H9 (cell line): Measurements from ENCODE around the gene SLCO2A1. TPM values are rescaled to one million over a fixed set of nuclear protein-coding genes. Genes with fewer than 3 reads are reported as not detected.

Experiments
- DNase-seq: peaks from one replicate; pipeline ENCODE4 v3.0.0-alpha.2; 2017
- H2AFZ ChIP-seq: one replicate; pipeline ENCODE4 v1.6.1; 2013; ENCODE audit warnings: mild to moderate bottlenecking, low read length, control low read depth, moderate library complexity
- H2AK5ac ChIP-seq: 2 replicates; pipeline ENCODE4 v1.6.1; 2013; ENCODE audit warnings: low read length, control low read depth, mixed read lengths; ENCODE audit not compliant: insufficient read length
- H2BK120ac ChIP-seq: one replicate; pipeline ENCODE4 v1.6.1; 2013; ENCODE audit warnings: low read depth, mild to moderate bottlenecking, low read length, control low read depth, inconsistent platforms; ENCODE audit not compliant: poor library complexity, severe bottlenecking
- H2BK12ac ChIP-seq: 2 replicates; pipeline ENCODE4 v1.6.1; 2013; ENCODE audit warnings: low read length, control low read depth, mixed read lengths, low read depth; ENCODE audit not compliant: insufficient read length
- H2BK15ac ChIP-seq: 2 replicates; pipeline ENCODE4 v1.6.1; 2013; ENCODE audit warnings: low read depth, low read length, control low read depth
- H2BK20ac ChIP-seq: one replicate; pipeline ENCODE4 v1.6.1; 2013; ENCODE audit warnings: low read depth, mild to moderate bottlenecking, low read length, control low read depth, inconsistent platforms; ENCODE audit not compliant: poor library complexity, severe bottlenecking
- H2BK5ac ChIP-seq: 2 replicates; pipeline ENCODE4 v1.6.1; 2013; ENCODE audit warnings: low read length, control low read depth, mixed read lengths; ENCODE audit not compliant: insufficient read length
- H3K14ac ChIP-seq: 2 replicates; pipeline ENCODE4 v1.6.1; 2013; ENCODE audit warnings: low read length, control low read depth; ENCODE audit not compliant: insufficient read depth
- H3K18ac ChIP-seq: 2 replicates; pipeline ENCODE4 v1.6.1; 2013; ENCODE audit warnings: low read depth, mild to moderate bottlenecking, mixed read lengths, low read length, control low read depth; ENCODE audit not compliant: insufficient read length
- H3K23ac ChIP-seq: 2 replicates; pipeline ENCODE4 v1.6.1; 2013; ENCODE audit warnings: low read length, control low read depth, mixed read lengths, low read depth; ENCODE audit not compliant: insufficient read length
- H3K23me2 ChIP-seq: 2 replicates; pipeline ENCODE4 v1.6.1; 2013; ENCODE audit warnings: low read depth, mild to moderate bottlenecking, mixed read lengths, low read length, control low read depth; ENCODE audit not compliant: insufficient read length, poor library complexity, severe bottlenecking
- H3K27ac ChIP-seq: 2 replicates; pipeline ENCODE4 v1.5.1; 2013; ENCODE audit warnings: low read length, control low read depth, mixed read lengths, low read depth; ENCODE audit not compliant: insufficient read length
- H3K27me3 ChIP-seq: 2 replicates; pipeline ENCODE4 v1.6.1; 2013; ENCODE audit warnings: low read length, control low read depth, inconsistent platforms; ENCODE audit not compliant: insufficient read depth
- H3K4ac ChIP-seq: 2 replicates; pipeline ENCODE4 v1.6.1; 2013; ENCODE audit warnings: low read depth, mild to moderate bottlenecking, control low read depth, inconsistent platforms, low read length, moderate library complexity
- H3K4me1 ChIP-seq: 2 replicates; pipeline ENCODE4 v1.6.1; 2013; ENCODE audit warnings: low read length, control low read depth, inconsistent platforms; ENCODE audit not compliant: insufficient read depth
- H3K4me2 ChIP-seq: 2 replicates; pipeline ENCODE4 v1.6.1; 2013; ENCODE audit warnings: low read length, control low read depth, mixed read lengths; ENCODE audit not compliant: insufficient read length, insufficient read depth
- H3K56ac ChIP-seq: 2 replicates; pipeline ENCODE4 v1.6.1; 2013; ENCODE audit warnings: low read depth, mild to moderate bottlenecking, mixed read lengths, low read length, control low read depth; ENCODE audit not compliant: insufficient read length
- H3K79me1 ChIP-seq: 2 replicates; pipeline ENCODE4 v1.6.1; 2013; ENCODE audit warnings: low read depth, mild to moderate bottlenecking, moderate library complexity, low read length, control low read depth, inconsistent platforms; ENCODE audit not compliant: insufficient read depth, poor library complexity, severe bottlenecking
- H3K79me2 ChIP-seq: 2 replicates; pipeline ENCODE4 v1.6.1; 2013; ENCODE audit warnings: low read length, control low read depth, inconsistent platforms; ENCODE audit not compliant: insufficient read depth
- H3K9ac ChIP-seq: 2 replicates; pipeline ENCODE4 v1.6.1; 2013; ENCODE audit warnings: low read length, control low read depth, mixed read lengths; ENCODE audit not compliant: insufficient read length; ENCODE audit errors: extremely low read depth
- H3K9me3 ChIP-seq: one replicate; pipeline ENCODE4 v1.6.1; 2013; ENCODE audit warnings: low read depth, low read length, inconsistent platforms; ENCODE audit not compliant: control insufficient read depth
- H3T11ph ChIP-seq: one replicate; pipeline ENCODE4 v1.6.1; 2013; ENCODE audit warnings: mild to moderate bottlenecking, low read length, control low read depth, inconsistent platforms
- H4K20me1 ChIP-seq: one replicate; pipeline ENCODE4 v1.6.1; 2013; ENCODE audit not compliant: control insufficient read depth, insufficient read length, insufficient read depth
- H4K5ac ChIP-seq: 2 replicates; pipeline ENCODE4 v1.6.1; 2013; ENCODE audit warnings: low read depth, mild to moderate bottlenecking, mixed read lengths, low read length, control low read depth; ENCODE audit not compliant: insufficient read length
- H4K8ac ChIP-seq: replicated peaks from 2 replicates; pipeline ENCODE4 v1.6.1; 2013; ENCODE audit warnings: low read length, control low read depth, mixed read lengths, low read depth; ENCODE audit not compliant: insufficient read length
- H4K91ac ChIP-seq: 2 replicates; pipeline ENCODE4 v1.6.1; 2013; ENCODE audit warnings: low read depth, mild to moderate bottlenecking, moderate library complexity, mixed read lengths, low read length, control low read depth; ENCODE audit not compliant: insufficient read length
- H3K27ac Mint-ChIP-seq, 3 experiments: 2 replicates in 2 of 3; 3 replicates in 1 of 3; pipeline ENCODE4 v1.8.0; 2020 to 2021; ENCODE audit warnings: mixed read lengths in 3 of 3, mild to moderate bottlenecking in 1 of 3, moderate library complexity in 1 of 3
- H3K27me3 Mint-ChIP-seq: 2 replicates; pipeline ENCODE4 v1.8.0; 2021; ENCODE audit warnings: low read depth, mild to moderate bottlenecking, moderate library complexity, mixed read lengths
- H3K36me3 Mint-ChIP-seq, 3 experiments: 2 replicates in 2 of 3; 3 replicates in 1 of 3; pipeline ENCODE4 v1.8.0; 2020 to 2021; ENCODE audit warnings: low read depth in 3 of 3, mixed read lengths in 3 of 3; ENCODE audit not compliant: insufficient read depth in 1 of 3
- H3K4me1 Mint-ChIP-seq, 2 experiments: 2 replicates each; pipeline ENCODE4 v1.8.0; 2020; ENCODE audit warnings: mixed read lengths in 2 of 2
- H3K4me3 Mint-ChIP-seq, 2 experiments: 2 replicates in 1 of 2; 3 replicates in 1 of 2; pipeline ENCODE4 v1.8.0; 2020 to 2021; ENCODE audit warnings: mild to moderate bottlenecking in 2 of 2, mixed read lengths in 2 of 2, moderate library complexity in 1 of 2
- H3K9me3 Mint-ChIP-seq, 2 experiments: 2 replicates in 1 of 2; 3 replicates in 1 of 2; pipeline ENCODE4 v1.8.0; 2020; ENCODE audit warnings: mild to moderate bottlenecking in 2 of 2, mixed read lengths in 2 of 2, moderate library complexity in 1 of 2
- WGBS: extraction: QIAGEN DNeasy Blood & Tissue Kit; methylation state at CpG from one replicate; pipeline ENCODE4 v1.1.7; 2013; ENCODE audit warnings: missing lambda C conversion rate, low lambda C conversion rate, mixed read lengths; ENCODE audit not compliant: insufficient read length; ENCODE audit errors: extremely low coverage; 5-methylcytosine and 5-hydroxymethylcytosine counted together
- total RNA-seq: library from RNA; stranded (reverse); gene quantifications from 2 replicates; pipeline ENCODE4 v1.2.1, GENCODE V29; 2021
- TF ChIP-seq, protein P1 (sequence below): fragments of 200-600 bp; sonication (generic); conservative IDR thresholded peaks from 3 replicates; pipeline ENCODE4 v1.8.0; 2021; ENCODE audit warnings: antibody characterized with exemption, mild to moderate bottlenecking

SLCO2A1 gene
- total RNA-seq, 1 experiment from 2014 or later: 0.98 TPM

GRCh38 chr3:134054881-134055280, 25.2 kb upstream of the SLCO2A1 start:
- Histone ChIP-seq H2BK20ac (no peak overlapping the region), H2BK15ac (no peak overlapping the region), H4K91ac (no peak overlapping the region), H3K23ac (no peak overlapping the region), H3K9ac (no peak overlapping the region), H3K79me1 (no peaks in the 10 kb centered on the region), H3K18ac (no peak overlapping the region), H3K23me2 (no peaks in the 10 kb centered on the region), H3K4ac (no peak overlapping the region), H2AFZ (no peak overlapping the region), H4K20me1 (no peaks in the 10 kb centered on the region), H2BK12ac (no peak overlapping the region), H3K56ac (no peak overlapping the region), H4K8ac (no peak overlapping the region), H3K9me3 (no peaks in the 10 kb centered on the region), H3K4me2 (no peak overlapping the region), H3K14ac (no peak overlapping the region), H4K5ac (no peak overlapping the region), H3K27ac (no peak overlapping the region), H3K79me2 (no peaks in the 10 kb centered on the region), H2BK5ac (no peak overlapping the region), H3K27me3 (no peaks in the 10 kb centered on the region), H2BK120ac (no peak overlapping the region), H3T11ph (no peak overlapping the region), H3K4me1 (peaks cover 3% of the 10 kb centered on the region; the same call in 1 of the 2 replicates), H2AK5ac (no peak overlapping the region)
- no peak for DNase-seq
- no peak overlapping the region for H3K4me3 Mint-ChIP-seq
- WGBS: no CpG with 5 or more reads among the region's 3 CpGs
- peaks cover 0 to 3% of the 10 kb centered on the region in 2 experiments; a peak in 2 of 4 replicates for H3K4me1 Mint-ChIP-seq
- no peaks in the 10 kb centered on the region for H3K9me3 Mint-ChIP-seq
- H3K27ac Mint-ChIP-seq: no peak overlapping the region
- TF ChIP-seq, protein P1, sequence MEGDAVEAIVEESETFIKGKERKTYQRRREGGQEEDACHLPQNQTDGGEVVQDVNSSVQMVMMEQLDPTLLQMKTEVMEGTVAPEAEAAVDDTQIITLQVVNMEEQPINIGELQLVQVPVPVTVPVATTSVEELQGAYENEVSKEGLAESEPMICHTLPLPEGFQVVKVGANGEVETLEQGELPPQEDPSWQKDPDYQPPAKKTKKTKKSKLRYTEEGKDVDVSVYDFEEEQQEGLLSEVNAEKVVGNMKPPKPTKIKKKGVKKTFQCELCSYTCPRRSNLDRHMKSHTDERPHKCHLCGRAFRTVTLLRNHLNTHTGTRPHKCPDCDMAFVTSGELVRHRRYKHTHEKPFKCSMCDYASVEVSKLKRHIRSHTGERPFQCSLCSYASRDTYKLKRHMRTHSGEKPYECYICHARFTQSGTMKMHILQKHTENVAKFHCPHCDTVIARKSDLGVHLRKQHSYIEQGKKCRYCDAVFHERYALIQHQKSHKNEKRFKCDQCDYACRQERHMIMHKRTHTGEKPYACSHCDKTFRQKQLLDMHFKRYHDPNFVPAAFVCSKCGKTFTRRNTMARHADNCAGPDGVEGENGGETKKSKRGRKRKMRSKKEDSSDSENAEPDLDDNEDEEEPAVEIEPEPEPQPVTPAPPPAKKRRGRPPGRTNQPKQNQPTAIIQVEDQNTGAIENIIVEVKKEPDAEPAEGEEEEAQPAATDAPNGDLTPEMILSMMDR: no peak
- no peaks in the 10 kb centered on the region for H3K36me3 Mint-ChIP-seq
- peaks cover 6% of the 10 kb centered on the region; the same call in 1 of the 2 replicates for H3K27me3 Mint-ChIP-seq
